HG02759 (cell line): ENCODE data around the gene PPP2R2D.
"Not testable (repeated sequence)": the region's sequence is repeated elsewhere in the genome, so short reads cannot be mapped to it uniquely, and the experiment has no call there.

Source experiments
- ATAC-seq: cut with Tn5 transposase; IDR thresholded peaks from one replicate; pipeline ENCODE4 v1.9.1; 2021; ENCODE audit warnings: mild to moderate bottlenecking, moderate library complexity; ENCODE audit not compliant: unreplicated experiment

The PPP2R2D gene

GRCh38 chr10:131973160-131973951 is 72.5 kb downstream of the PPP2R2D start:
- ATAC-seq = no peak

GRCh38 chr10:131974034-131974817 is 73.4 kb downstream of the PPP2R2D start:
- ATAC-seq = no peak

GRCh38 chr10:131975003-131975402 is 74.2 kb downstream of the PPP2R2D start:
- ATAC-seq = no peak

- ATAC-seq = no peak
These were observed 75.0 kb downstream of the PPP2R2D start for GRCh38 chr10:131975796-131976195.

- no peak for ATAC-seq
These were observed 76.7 kb downstream of the PPP2R2D start for GRCh38 chr10:131977323-131978096.

GRCh38 chr10:131978366-131978765 is 77.6 kb downstream of the PPP2R2D start:
- ATAC-seq = no peak

- no peak for ATAC-seq
These were observed 78.0 kb downstream of the PPP2R2D start for GRCh38 chr10:131978851-131979250.

GRCh38 chr10:131979336-131979735 is 78.5 kb downstream of the PPP2R2D start:
- no peak for ATAC-seq

GRCh38 chr10:131979821-131980270 is 79.0 kb downstream of the PPP2R2D start:
- ATAC-seq = no peak

GRCh38 chr10:131980321-131980720 is 79.5 kb downstream of the PPP2R2D start:
- ATAC-seq = no peak

GRCh38 chr10:131980761-131981428 is 80.1 kb downstream of the PPP2R2D start:
- ATAC-seq = no peak

- peak; percentile 92 for ATAC-seq
These were observed 80.8 kb downstream of the PPP2R2D start, which contains the start of gene BNIP3 for GRCh38 chr10:131981429-131982184. Gene BNIP3 (minus strand): TSS chr10:131981923. CDS start chr10:131981806, 117 bp downstream.

GRCh38 chr10:131982185-131982756 is 81.5 kb downstream of the PPP2R2D start:
- ATAC-seq = peak; percentile 20

GRCh38 chr10:131982796-131983195 is 82.0 kb downstream of the PPP2R2D start:
- no peak for ATAC-seq

- ATAC-seq = no peak
These were observed 83.0 kb downstream of the PPP2R2D start for GRCh38 chr10:131983780-131984179.

- not testable (repeated sequence) for ATAC-seq
These were observed 86.0 kb downstream of the PPP2R2D start for GRCh38 chr10:131986851-131987250.

- not testable (repeated sequence) for ATAC-seq
These were observed 86.5 kb downstream of the PPP2R2D start for GRCh38 chr10:131987301-131987700.

- ATAC-seq = not testable (repeated sequence)
These were observed 87.0 kb downstream of the PPP2R2D start for GRCh38 chr10:131987786-131988185.

- ATAC-seq = no peak
These were observed 90.9 kb downstream of the PPP2R2D start for GRCh38 chr10:131991726-131992125.
